Fibroblast of pulmonary artery (primary cell): ENCODE data around the gene ATP13A4.

ENCODE experiments used
- DNase-seq: peaks from one replicate; pipeline ENCODE4 v3.0.0-alpha.2; 2010; ENCODE audit warnings: low read depth
- H3K4me3 ChIP-seq: replicated peaks from 2 replicates; pipeline ENCODE4 v1.5.1; 2011; ENCODE audit warnings: low read depth, mild to moderate bottlenecking, control low read depth, low read length, moderate library complexity
- TF ChIP-seq, protein P1 (sequence below): IDR thresholded peaks from 2 replicates; pipeline ENCODE4 v1.5.1; 2011; ENCODE audit warnings: mild to moderate bottlenecking, control low read depth, low read length, inconsistent platforms; ENCODE audit errors: missing control alignments

Gene ATP13A4

DNA sequence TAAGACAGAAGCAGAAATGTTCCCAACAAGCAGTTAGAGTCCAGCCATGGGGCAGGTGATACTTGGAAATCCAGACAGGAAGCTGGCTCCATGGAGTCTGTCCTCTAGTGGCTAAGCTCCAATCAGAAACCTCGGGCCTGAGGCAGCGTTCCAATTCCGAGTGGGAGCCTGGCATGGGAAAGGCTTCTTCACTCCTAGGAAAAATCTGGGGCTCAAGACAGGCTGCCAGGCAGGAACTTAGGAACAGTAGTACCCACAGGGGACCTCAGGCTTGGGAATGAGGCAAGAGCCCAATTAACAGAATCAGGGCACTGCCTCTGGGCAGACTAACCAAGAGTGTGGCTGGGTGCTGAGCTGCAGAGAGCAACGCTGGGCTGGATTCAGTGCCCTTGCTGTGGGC lies 6.2 kb upstream of the ATP13A4 start:
- TF ChIP-seq, protein P1, sequence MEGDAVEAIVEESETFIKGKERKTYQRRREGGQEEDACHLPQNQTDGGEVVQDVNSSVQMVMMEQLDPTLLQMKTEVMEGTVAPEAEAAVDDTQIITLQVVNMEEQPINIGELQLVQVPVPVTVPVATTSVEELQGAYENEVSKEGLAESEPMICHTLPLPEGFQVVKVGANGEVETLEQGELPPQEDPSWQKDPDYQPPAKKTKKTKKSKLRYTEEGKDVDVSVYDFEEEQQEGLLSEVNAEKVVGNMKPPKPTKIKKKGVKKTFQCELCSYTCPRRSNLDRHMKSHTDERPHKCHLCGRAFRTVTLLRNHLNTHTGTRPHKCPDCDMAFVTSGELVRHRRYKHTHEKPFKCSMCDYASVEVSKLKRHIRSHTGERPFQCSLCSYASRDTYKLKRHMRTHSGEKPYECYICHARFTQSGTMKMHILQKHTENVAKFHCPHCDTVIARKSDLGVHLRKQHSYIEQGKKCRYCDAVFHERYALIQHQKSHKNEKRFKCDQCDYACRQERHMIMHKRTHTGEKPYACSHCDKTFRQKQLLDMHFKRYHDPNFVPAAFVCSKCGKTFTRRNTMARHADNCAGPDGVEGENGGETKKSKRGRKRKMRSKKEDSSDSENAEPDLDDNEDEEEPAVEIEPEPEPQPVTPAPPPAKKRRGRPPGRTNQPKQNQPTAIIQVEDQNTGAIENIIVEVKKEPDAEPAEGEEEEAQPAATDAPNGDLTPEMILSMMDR = no peak
- DNase-seq = no peak
- no peak overlapping the region for H3K4me3 ChIP-seq

DNA sequence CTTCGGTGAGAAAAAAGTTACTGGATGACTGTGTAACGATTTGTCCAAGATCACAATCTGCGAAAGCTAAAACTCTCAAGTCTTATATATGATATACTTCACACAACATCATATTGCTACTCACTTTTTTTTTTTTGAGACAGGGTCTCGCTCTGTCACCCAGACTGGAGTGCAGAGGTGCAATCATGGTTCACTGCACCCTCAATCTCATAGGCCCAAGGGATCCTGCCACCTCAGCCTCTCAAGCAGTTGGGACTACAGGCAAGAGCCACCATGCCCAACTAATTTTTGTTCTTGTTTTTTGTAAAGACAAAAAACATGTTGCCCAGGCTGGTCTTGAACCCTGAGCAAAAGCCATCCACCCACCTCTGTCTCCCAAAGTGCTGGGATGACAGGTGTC lies 5.4 kb upstream of the ATP13A4 start:
- DNase-seq = no peak
- H3K4me3 ChIP-seq = no peak overlapping the region
- TF ChIP-seq, protein P1 = no peak

DNA sequence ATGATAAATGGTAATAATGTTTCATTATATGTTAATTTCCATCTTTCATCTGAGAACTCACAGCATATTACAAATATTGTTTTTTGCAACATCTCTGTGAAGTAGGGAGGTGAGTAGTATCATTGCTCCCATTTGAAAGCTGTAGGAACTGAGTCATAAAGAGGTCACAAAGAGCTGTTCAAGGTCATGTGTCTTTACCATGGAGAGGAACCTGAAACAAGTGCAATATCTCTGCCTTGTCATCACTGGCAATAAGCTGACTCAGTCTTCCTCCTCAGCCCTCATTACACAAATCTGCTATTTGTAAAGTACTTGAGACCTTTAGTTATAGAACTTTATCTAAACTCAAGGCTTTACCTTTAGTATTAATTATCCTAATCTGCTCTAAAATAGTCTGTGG lies 4.4 kb upstream of the ATP13A4 start:
- no peak overlapping the region for H3K4me3 ChIP-seq
- TF ChIP-seq, protein P1 = no peak
- DNase-seq = peak; percentile 12

DNA sequence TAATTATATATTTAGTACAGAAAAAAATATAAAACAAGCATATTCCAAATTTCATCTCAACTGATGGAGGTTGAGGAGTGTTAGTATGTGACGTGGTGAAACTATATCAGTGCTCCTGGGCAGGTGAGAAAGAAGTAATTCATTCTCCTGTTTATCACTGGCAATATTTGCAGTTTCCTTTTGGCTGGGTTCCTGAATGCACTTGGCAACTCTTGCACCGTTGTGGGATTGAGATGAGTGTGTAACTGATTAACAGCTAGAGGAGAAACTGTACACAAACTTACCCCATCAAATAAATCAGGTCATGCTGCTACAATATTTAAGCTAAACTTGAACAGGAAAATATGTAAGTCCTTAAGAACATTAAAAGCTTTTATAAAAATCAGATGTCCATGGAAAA lies 2.1 kb upstream of the ATP13A4 start:
- TF ChIP-seq, protein P1 = no peak
- DNase-seq = no peak
- no peak overlapping the region for H3K4me3 ChIP-seq

DNA sequence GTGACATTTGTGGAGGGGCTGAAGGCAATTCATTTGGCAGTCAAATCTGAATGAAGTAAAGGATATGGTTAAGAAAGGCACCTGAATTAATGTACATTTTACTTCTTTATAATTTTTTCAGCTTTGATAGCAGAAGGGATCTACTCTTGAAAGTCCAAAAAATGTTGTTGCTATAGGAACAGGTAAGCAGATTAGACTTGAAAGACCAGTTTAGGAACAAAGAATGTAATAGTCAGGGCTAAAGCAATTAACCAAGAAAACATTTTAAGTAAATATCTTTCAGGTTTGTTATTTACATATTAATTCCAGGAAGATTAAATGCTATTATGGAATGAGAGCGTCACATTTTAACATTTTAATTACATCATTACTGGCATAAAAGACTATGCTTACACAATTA lies 1.1 kb downstream of the ATP13A4 start:
- TF ChIP-seq, protein P1 = no peak
- no peak overlapping the region for H3K4me3 ChIP-seq
- DNase-seq = no peak

DNA sequence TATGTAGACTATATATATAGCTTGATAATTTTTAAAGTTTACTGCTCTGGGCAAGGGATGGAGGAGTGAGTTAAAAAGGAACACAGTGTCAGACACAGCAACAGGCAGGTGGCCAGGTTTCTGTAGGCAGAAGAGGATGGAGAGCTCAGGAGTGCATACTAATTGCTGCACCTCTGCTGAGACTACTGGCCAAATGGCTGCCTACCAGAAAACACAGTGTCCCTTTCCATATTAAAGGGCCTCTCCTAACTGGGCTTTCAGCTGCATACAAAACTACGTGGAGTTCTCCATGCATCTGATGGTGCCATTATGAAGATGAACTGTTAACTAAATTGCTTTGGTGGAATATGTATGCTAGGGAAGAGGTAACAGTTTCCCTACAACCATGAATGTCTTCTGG lies 1.8 kb downstream of the ATP13A4 start:
- no peak overlapping the region for H3K4me3 ChIP-seq
- no peak for DNase-seq
- TF ChIP-seq, protein P1 = no peak

DNA sequence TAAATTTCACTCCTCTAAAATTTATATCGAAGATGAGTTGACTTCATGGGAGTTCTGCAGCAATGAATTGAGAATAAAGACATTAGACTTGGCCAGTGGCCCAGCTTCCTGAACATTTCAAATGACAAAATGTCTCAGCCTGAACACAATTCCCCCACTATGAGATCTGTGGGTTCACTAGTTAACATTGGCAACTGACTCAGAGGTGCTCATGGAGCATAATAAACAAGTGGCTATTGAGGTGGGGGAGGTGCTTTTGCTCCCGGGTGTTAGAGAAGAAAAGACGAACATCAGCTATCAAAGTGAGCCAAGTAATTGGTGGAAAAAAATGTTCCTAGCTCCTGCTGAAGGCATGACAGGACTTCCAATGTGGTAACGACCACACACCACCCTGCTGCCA lies 6.3 kb downstream of the ATP13A4 start:
- no peak for DNase-seq
- H3K4me3 ChIP-seq = no peak overlapping the region
- TF ChIP-seq, protein P1 = no peak
